GM15510 (cell line): ENCODE measurements around the gene PPP2R2C.

Experiments
- POLR2A ChIP-seq: IDR thresholded peaks from 3 replicates; pipeline ENCODE4 v1.6.1; 2011; ENCODE audit warnings: borderline replicate concordance; ENCODE audit not compliant: insufficient read length; ENCODE audit errors: extremely low read depth

PPP2R2C gene

GRCh38 chr4:6472387-6473263, at the start of gene PPP2R2C:
Gene PPP2R2C, minus strand, starts transcription at chr4:6472614. Its CDS starts 385 bp downstream, at chr4:6472229.
- no peak for TF ChIP-seq POLR2A

GRCh38 chr4:6520978-6521377, 48.6 kb upstream of the PPP2R2C start:
- no peak for TF ChIP-seq POLR2A

GRCh38 chr4:6520051-6520636, 47.7 kb upstream of the PPP2R2C start:
- TF ChIP-seq POLR2A: no peak

GRCh38 chr4:6517171-6517570, 44.8 kb upstream of the PPP2R2C start:
- no peak for TF ChIP-seq POLR2A

- no peak for TF ChIP-seq POLR2A
These were observed 44.3 kb upstream of the PPP2R2C start for GRCh38 chr4:6516762-6517161.

GRCh38 chr4:6516281-6516680, 43.9 kb upstream of the PPP2R2C start:
- no peak for TF ChIP-seq POLR2A

- no peak for TF ChIP-seq POLR2A
These were observed 41.3 kb upstream of the PPP2R2C start for GRCh38 chr4:6513678-6514077.

GRCh38 chr4:6509587-6509986, 37.2 kb upstream of the PPP2R2C start:
- no peak for TF ChIP-seq POLR2A

GRCh38 chr4:6507345-6507744, 34.9 kb upstream of the PPP2R2C start:
- no peak for TF ChIP-seq POLR2A

- TF ChIP-seq POLR2A: no peak
These were observed 34.3 kb upstream of the PPP2R2C start for GRCh38 chr4:6506616-6507140.

- no peak for TF ChIP-seq POLR2A
These were observed 32.6 kb upstream of the PPP2R2C start for GRCh38 chr4:6504900-6505496.

GRCh38 chr4:6502747-6503465, 30.5 kb upstream of the PPP2R2C start:
- no peak for TF ChIP-seq POLR2A

GRCh38 chr4:6502147-6502546, 29.7 kb upstream of the PPP2R2C start:
- no peak for TF ChIP-seq POLR2A

GRCh38 chr4:6501171-6501570, 28.8 kb upstream of the PPP2R2C start:
- no peak for TF ChIP-seq POLR2A
